ENCODE results near the gene GALNT2. TPM values are rescaled to one million over a fixed set of nuclear protein-coding genes. Genes with fewer than 3 reads are reported as not detected.

Gene GALNT2
- total RNA-seq, 2 donors from 2014 or later = 47.4 to 67.3 TPM

- intact Hi-C loops (cut with DNase I) = no loop called here
- no peak for DNase-seq
- H3K27me3 ChIP-seq = no peaks in the 10 kb centered on the region
- no peak for TF ChIP-seq CTCF (IDR thresholded peaks at IDR 0.05)
- H3K27ac ChIP-seq = no peak overlapping the region
- no peak overlapping the region for H3K4me3 ChIP-seq
- no peaks in the 10 kb centered on the region for H3K4me1 ChIP-seq
- no peak overlapping the region for H3K9ac ChIP-seq (ENCODE audit: low read depth in 2 of 2, low read length in 2 of 2)
- no peaks in the 10 kb centered on the region for H3K9me3 ChIP-seq
- H3K36me3 ChIP-seq = no peaks in the 10 kb centered on the region
These were observed 19.7 kb upstream of the GALNT2 start for GRCh38 chr1:230047114-230047865.

- DNase-seq = no peak
- H3K36me3 ChIP-seq = no peaks in the 10 kb centered on the region
- no peaks in the 10 kb centered on the region for H3K9me3 ChIP-seq
- no peak for TF ChIP-seq CTCF (IDR thresholded peaks at IDR 0.05)
- H3K4me1 ChIP-seq = no peaks in the 10 kb centered on the region
- intact Hi-C loops (cut with DNase I) = no loop called here
- no peak overlapping the region for H3K27ac ChIP-seq
- no peaks in the 10 kb centered on the region for H3K27me3 ChIP-seq
- no peak overlapping the region for H3K9ac ChIP-seq (ENCODE audit: low read depth in 2 of 2, low read length in 2 of 2)
- H3K4me3 ChIP-seq = no peak overlapping the region
These were observed 18.7 kb upstream of the GALNT2 start for GRCh38 chr1:230048322-230048721.

GRCh38 chr1:230048922-230049321 lies 18.1 kb upstream of the GALNT2 start:
- no peak overlapping the region for H3K9ac ChIP-seq (ENCODE audit: low read depth in 2 of 2, low read length in 2 of 2)
- H3K4me1 ChIP-seq = no peaks in the 10 kb centered on the region
- TF ChIP-seq CTCF (IDR thresholded peaks at IDR 0.05) = no peak
- no peak overlapping the region for H3K4me3 ChIP-seq
- H3K27me3 ChIP-seq = no peaks in the 10 kb centered on the region
- intact Hi-C loops (cut with DNase I) = no loop called here
- H3K27ac ChIP-seq = no peak overlapping the region
- no peak for DNase-seq
- no peaks in the 10 kb centered on the region for H3K9me3 ChIP-seq
- no peaks in the 10 kb centered on the region for H3K36me3 ChIP-seq

- H3K36me3 ChIP-seq = no peaks in the 10 kb centered on the region
- intact Hi-C loops (cut with DNase I) = no loop called here
- no peaks in the 10 kb centered on the region for H3K27me3 ChIP-seq
These were observed 17.3 kb upstream of the GALNT2 start for GRCh38 chr1:230049731-230050130.

GRCh38 chr1:230050973-230051735 lies 15.9 kb upstream of the GALNT2 start:
- Histone ChIP-seq H3K36me3 (no peaks in the 10 kb centered on the region), H3K27ac (no peak overlapping the region), H3K27me3 (no peaks in the 10 kb centered on the region), H3K4me1 (no peaks in the 10 kb centered on the region), H3K4me3 (no peak overlapping the region), H3K9me3 (no peaks in the 10 kb centered on the region), H3K9ac (ENCODE audit: low read depth in 2 of 2, low read length in 2 of 2) (no peak overlapping the region)
- no peak for DNase-seq
- no peak for TF ChIP-seq CTCF (IDR thresholded peaks at IDR 0.05)
- intact Hi-C loops (cut with DNase I) = no loop called here

More at GRCh38 chr1:230049731-230050130, 17.3 kb upstream of the GALNT2 start:
- Histone ChIP-seq H3K9me3 (no peaks in the 10 kb centered on the region), H3K27ac (no peak overlapping the region), H3K9ac (ENCODE audit: low read depth in 2 of 2, low read length in 2 of 2) (no peak overlapping the region), H3K4me3 (no peak overlapping the region), H3K4me1 (no peaks in the 10 kb centered on the region)
- TF ChIP-seq CTCF (IDR thresholded peaks at IDR 0.05) = no peak
- no peak for DNase-seq

Measured in colonic mucosa (tissue), 4 donors.